ENCODE results near the gene MLIP.
"Not testable (repeated sequence)": the region's sequence is repeated elsewhere in the genome, so short reads cannot be mapped to it uniquely, and the experiment has no call there.

MLIP gene

DNA sequence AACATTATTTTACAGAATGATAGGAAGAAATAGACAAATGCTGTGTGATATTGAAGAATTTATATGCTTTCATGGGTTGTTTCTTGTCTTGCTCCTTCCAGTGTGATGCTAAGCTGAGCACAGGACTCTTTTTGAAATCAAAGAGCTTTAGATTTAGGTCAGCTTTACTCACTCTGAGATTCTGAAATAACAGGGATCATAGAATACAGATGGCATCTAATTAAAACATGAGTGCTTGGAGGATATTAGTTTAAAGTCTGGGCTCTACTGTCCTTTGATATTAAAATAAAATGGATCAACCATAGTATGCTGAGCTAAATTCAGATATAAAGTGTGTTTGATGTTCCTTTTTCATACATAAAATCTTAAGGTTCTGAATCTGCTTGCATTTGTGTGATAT lies 29.6 kb downstream of the MLIP start:
- no peak for DNase-seq (ENCODE audit: low read depth)

DNA sequence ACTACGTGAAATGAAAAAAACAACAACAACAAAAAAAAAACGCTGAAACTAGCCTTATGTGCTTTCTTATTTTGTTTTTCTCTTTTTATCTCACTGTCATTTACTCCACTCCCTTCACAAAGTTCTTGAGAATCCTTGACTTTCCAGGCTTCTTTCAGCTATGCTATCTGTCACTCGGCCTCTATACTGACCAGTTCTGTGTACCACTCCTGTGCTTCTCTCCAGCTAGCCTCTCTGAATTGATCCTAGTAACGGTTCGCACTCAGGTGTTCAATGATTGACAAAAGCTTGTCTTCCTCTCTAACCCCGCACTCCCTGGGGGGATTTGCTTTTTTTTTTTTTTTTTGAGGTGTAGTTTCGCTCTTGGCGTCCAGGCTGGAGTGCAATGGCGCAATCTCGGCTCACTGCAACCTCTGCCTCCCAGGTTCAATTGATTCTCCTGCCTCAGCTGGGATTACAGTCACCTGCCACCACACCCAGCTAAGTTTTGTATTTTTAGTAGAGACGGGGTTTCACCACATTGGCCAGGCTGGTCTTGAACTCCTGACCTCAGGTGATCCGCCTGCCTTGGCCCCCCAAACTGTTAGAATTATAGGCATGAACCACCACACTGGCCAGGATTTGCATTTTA lies 31.8 kb downstream of the MLIP start:
- DNase-seq (ENCODE audit: low read depth), result no peak

DNA sequence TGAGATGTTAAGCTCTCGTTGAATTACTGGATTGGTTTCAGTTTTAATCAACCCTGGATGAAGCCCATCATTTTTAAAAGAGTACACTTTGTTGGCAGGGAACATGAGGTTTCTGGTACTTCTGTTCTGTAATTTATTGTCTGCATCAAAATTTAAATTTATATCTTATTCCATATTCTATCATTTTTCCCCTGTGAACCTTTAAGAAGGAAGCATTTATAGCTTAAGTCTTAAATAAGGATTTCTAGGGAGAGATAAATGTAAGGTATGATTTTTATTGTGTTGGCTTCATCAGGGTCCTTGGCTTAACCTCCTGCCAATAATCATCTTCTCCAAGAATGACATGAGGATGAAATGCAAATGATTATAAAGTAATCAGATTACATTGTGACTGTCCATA lies 40.6 kb downstream of the MLIP start:
- no peak for DNase-seq (ENCODE audit: low read depth)

DNA sequence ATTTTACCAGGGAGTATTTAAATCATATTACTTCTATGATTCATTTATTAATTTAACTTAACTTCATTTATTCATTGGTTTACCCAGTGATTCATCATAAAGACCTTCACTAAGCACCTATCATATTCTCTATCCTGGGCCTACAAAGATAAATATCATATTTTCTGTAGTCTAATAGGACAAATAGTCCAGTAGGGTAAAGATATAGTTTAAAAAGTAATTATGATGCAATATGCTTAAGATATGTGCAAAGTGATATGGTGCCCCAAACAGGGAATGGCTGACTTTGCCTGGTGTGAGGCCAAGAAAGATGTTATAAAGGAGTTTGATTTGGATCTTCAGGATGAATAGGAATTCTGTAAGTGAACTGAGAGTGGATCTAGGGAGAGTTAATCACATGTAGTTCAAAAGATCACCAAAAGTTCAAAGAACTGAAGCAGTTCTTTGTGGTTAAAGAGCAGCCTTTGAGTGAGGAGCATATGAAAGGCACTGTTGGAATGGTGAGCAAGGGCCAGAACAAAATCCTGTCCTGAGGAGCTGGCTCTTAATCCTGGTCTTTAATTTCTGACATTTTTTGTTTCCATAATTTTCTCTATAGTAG lies 45.5 kb downstream of the MLIP start:
- no peak for DNase-seq (ENCODE audit: low read depth)

DNA sequence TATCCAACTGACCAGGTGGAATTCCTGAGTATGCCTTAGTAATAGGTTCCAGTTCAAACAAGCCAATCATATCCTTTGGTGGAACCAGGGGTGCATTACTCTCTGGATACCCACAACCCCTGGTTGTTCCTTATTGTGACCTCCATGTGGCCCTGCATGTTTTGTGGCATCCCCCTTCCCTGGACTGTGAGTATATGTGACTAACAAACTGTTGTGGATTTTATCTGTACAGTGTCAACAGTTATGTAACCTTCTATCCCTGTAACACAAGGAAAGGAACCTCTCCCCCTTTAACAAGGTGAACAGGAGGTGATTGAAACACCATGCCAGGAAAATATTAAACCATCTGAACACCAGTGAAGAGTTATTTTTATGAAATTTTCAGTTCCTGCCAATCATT lies 46.2 kb downstream of the MLIP start:
- DNase-seq (ENCODE audit: low read depth), result no peak

DNA sequence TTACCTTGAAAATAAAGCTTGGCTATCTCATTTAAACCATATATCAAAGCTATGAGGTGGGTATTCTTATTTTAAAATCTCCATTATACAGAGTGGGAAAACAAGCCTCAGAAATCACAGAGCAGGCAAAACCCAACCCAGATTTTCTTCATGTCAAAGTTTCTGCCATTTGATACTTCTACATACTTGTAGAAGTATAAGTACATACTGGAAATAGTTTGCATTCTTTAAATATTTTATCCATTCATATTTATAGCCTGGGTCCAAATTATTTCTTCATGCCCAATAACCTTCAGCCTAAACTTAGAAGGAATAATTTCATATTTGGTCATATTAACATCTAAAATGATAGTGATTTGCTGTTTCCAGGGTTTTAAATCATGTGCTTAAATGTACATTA lies 61.8 kb downstream of the MLIP start:
- DNase-seq (ENCODE audit: low read depth), result no peak

DNA sequence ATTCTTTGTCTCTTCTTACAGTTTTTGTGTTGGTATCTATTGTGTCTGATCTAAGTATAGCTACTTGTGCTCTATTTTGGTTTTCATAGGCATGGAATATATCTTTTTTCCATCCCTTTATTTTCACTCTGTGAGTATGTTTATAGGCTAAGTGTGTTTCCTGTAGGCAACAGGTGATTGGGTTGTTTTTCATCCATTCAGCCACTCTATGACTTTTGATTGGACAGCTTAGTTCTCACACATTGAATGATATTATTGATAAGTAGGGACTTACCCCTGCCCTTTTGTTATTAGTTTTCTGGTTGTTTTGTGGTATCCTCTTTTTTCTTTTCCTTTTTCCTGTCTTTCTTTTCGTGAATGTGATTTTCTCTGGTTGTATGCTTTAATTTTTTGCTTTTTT lies 67.9 kb downstream of the MLIP start:
- DNase-seq (ENCODE audit: low read depth), result no peak

DNA sequence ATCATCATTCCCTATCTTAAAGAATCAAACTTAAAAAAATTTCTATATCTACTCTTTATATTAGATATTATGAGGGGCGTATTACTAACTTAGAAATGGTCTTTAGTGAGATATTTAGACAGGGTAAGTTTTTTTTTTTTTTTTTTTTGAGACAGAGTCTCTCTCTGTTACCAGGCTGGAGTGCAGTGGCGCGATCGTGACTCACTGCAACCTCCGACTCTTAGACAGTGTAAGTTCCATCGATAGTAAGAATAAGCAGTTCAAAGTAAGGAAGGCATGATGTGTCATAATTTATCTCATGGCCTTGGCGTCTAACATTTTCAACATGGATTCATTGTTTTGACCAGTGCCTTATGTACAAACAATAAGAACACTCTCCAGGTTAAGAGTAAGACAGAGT lies 72.4 kb downstream of the MLIP start:
- no peak for DNase-seq (ENCODE audit: low read depth)

DNA sequence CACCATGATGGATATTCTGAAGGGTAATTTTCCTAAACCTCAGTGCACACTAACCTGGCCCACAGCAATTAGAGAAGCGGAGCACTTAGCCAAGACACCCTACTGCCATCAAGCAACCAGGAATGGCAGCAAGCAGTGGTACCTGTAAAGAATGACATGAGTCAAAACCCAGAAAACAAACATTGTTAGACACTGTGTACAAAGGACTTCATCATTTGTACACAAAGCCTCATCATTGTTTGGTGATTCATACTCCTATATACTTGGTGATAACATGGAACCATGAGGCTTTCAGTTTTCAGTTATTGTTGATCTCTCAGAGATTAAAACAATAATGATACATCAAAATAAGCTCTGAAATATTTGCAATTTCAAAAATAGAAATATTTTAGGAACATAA lies 74.6 kb downstream of the MLIP start:
- DNase-seq (ENCODE audit: low read depth), result no peak

DNA sequence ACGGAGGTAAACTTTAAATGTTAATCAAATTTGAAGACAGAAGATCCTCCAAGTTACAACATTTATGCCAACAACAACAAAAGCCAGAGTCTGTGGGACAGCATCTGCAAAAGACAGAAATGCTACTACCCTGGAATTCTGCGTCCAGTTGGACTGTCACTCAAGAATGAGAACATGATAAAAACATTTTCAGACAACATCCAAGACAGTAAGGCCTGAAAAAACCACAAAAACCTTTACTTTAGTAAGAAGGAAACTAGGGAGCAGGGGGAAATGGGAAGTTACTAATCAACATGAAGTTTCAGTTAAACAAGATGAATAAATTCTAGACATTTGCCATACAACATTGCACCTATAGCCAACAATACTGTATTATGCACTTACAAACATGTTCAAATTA lies 77.6 kb downstream of the MLIP start:
- no peak for DNase-seq (ENCODE audit: low read depth)

DNA sequence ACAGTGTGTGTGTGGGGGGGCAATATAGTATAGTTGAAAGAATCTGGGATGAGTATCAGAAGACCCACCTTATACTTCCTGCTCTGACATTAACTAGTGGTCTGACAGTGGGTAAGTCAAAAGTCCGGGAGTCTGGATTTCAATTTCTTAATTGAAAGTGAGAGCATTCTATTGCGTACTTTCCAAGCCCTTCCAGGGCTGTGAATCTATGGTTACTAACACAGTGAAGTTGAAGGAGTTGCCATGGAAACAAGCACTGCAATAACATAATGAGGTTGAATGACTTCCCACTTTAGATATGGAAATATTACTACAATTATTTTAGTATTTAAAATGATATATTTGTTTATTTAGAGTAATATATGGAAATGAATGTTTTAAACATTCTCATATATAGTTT lies 80.2 kb downstream of the MLIP start:
- peak; percentile 59 for DNase-seq (ENCODE audit: low read depth)

DNA sequence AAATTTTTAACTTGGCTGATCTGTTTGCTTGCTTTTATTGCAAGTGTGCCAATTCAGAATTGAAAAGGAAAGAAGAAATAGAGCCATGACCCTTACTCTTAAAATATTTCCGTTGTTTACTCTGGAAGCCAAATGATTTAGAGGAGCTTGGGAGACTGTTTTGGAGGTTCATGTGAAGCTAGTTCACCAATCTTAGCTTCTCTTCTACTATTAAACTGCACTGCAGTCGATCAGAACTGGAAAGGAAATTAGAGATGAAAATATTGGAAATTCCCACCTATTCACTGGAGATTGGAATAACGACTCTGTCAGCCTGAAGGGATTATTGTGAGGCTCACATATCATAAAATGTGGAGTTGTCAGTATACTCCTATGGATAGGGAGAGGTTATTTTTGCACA lies 81.8 kb downstream of the MLIP start:
- peak; percentile 21 for DNase-seq (ENCODE audit: low read depth)

DNA sequence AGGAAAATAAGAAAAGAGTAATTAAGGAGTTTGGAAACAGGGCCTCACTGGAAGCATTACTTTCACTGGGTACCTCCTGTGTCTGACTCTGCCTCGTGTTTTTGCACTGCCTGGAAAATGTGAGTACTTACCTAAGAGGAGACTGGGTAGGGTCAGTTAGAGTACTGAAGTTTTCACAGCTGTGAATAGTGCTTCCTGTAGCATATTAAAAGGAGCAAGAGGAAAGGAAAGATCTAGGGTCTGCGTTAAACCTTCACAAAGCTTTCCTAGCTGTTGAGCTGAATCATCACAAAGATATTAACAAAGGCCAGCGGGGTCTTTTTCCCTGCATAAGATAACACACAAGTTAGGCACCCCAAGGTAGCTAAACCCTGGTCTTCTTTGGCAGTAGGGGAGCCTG lies 82.3 kb downstream of the MLIP start:
- DNase-seq (ENCODE audit: low read depth), result no peak

DNA sequence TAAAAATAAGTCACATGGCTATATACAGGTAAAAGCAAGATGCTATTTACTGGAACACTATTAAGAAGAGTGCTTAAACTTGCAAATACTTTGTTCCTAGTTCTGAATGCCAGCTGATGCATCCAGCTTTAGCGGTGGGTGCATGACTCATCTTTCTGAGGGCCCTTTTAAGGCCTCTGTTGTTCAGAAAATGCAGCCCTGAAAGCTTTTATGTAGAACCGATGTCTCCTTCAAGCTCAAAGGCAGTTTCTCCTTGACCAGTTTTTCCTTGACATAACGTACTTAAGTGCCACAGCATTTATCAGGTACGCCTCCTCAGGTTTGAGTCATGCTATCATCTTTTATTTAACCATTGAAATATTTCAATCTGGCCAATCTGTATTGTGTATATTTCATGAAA lies 82.8 kb downstream of the MLIP start:
- peak; percentile 49 for DNase-seq (ENCODE audit: low read depth)

DNA sequence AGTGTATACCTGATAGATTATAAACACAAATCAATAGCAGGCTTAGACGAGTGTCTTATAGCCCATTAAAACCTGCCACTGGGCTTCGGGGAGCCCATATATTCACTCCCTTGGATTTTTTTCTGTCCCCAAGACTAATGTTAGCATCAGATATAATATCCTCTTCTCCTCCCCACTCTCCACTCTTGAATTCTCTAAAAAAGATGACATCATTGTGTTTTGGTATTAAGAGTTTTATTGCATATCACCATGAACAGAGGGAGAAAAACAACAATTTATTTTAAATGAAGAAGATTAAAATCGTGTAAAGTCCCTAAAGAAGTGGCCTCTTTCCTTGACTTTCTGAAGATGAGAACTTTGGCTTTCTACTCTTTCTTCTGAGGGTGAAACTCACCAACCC lies 84.4 kb downstream of the MLIP start:
- DNase-seq (ENCODE audit: low read depth), result no peak

DNA sequence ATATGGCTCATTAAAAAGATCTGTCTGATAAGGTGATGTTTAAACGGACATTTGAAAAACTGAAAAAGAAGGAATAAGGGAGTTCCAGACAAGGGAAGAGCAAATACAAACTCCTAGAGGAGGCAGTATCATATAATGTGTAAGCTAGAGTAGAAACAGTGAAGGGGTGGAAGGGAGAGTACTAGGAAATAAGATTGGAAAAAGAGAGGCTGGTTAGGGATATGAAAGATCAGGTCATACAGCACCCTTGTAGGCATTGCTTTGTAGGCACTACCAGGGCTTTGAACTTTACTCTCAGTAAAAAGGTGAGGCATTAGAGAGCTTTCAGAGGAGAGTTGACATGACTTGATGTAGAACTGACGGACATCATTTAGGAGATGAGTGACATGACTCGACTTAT lies 85.7 kb downstream of the MLIP start:
- DNase-seq (ENCODE audit: low read depth), result no peak

DNA sequence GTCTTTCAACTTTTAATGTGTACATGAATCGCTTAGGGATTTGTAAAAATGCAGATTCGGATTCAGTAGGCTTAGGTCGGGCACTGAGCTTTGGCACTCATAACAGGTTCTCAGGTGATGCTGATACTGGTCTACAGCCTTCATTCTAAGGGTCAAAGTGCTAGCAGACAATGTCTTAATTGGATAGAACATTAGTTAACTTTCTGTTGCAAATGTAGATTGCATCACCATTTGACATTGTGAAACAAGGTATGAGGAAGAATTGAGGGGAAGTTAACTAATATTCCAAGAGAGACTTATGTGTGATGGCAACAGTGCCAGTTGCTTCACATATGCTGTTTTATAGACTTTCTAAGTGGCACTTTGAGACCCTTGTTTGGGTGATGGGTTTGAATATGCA lies 86.9 kb downstream of the MLIP start:
- no peak for DNase-seq (ENCODE audit: low read depth)

DNA sequence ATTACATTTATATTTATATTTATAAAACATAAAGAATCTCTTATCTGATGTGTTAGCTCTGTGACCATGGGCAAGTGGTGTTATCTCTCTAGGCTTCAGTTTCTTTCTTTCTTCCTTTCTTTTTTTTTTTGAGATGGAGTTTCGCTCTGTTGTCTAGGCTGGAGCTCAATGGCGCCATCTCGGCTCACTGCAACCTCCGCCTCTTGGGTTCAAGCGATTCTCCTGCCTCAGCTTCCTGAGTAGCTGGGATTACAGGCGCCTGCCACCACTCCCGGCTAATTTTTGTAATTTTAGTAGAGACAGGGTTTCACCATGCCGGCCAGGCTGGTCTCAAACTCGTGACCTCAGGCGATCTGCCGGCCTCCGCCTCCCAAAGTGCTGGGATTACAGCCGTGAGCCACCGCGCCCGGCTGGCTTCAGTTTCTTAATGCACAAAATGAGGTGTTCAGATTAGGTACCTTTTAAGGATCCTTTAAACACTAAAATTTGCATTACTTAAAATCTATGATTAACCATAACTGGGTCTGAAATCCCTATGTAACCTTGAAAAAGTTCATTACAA lies 92.3 kb downstream of the MLIP start:
- not testable (repeated sequence) for DNase-seq (ENCODE audit: low read depth)

DNA sequence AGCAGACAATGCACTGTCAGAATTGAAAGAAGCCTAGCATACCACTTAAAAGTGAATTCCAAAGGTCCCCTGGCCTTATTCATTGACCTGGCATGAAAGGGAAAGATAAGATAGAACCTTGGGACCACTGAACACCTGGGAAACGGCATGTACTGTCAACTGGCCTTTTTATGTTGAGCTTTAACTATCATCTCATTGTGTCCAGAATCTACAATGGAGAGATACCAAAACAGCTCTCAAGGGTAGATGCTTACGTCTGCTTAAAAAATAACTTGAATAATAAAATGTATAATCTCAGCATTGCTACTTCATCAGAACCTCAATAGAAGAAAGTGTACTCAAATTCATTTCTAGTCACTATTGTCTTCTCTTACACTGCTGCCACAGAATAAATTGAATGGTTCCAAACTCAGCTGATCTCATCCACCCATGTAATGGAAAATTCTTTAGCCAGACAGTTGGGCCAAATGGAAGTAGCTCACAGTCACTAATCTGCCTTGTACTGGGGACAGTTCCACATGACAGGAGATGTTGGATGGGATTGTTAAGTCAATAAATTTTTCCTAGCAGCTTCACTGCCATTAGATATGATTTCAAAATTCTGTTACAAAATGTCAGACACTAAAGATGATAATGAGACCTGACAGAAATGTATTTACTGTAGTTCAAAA lies 93.8 kb downstream of the MLIP start:
- DNase-seq (ENCODE audit: low read depth), result no peak

DNA sequence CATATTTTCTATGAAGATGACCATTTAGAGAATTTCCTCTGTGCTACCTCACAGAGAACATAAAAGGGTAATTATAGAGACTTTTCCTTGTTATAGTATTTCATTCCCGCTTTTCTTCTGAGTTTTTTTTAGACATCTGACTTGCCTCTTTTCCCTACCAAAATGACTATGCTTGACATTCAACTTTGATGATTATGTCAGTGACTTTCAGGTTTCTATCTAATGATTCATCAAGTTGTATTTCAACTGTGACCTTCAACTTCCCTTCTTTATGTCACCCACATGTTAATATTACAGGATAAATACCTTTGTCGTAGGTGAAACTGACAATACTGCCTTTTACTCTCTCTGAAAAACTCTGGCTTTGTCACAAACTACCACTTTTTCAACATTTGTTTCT lies 95.3 kb downstream of the MLIP start:
- DNase-seq (ENCODE audit: low read depth), result no peak

DNA sequence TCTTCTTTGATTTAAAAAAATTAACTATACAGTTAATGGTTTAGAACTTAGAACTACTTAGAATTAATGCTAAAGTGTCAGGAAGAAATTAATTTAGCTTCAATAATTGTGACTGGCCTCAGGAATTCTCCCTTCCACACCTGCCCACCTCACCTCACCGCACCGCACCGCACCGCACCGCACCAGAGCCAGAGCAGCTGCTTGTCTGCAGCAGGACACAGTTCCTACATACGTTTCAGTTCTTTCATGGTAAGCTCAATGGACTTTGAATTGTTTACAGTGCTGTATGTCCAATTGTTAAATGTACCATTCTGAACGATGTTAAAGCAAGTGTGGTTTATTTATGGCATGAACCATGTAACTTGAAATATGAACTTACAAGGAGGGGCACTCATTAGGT lies 98.7 kb downstream of the MLIP start:
- DNase-seq (ENCODE audit: low read depth), result not testable (repeated sequence)

DNA sequence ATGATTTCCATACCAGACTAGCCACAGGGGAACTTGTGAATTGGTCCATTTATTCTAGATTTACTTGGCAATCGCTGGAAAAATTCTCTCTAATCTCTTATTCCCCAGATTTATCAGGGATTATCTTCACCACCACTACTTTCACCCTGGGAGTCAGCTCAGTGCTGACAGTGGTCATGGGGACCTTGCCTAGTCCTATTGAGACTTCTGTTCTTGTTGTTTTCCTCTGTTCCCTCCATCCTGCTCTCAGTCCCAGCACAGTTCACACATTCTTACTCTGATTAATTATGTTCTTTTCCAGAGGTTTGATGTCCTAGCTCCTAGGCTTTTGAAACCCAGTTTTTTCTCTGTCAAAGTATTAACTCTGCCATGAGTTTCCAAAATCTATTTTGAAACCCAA lies 103.0 kb downstream of the MLIP start:
- DNase-seq (ENCODE audit: low read depth), result no peak

DNA sequence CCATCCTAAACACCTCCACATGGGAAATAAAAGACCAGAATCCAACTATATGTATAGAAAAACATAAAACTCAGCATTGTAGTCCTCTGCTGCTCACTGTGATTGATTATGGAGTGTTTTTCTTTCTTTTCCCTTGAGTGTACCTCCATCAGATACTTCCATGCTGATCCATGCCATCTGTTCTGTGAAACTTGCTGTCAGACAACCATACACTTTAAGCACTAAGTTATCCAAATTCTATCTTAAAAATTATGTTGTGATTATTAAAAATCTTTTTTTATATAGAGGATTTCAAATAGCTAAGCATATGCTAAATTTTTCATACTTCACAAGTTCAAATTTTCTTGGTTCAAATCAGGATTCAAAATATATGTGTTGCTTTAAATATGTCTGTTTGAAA lies 105.1 kb downstream of the MLIP start:
- DNase-seq (ENCODE audit: low read depth), result no peak

DNA sequence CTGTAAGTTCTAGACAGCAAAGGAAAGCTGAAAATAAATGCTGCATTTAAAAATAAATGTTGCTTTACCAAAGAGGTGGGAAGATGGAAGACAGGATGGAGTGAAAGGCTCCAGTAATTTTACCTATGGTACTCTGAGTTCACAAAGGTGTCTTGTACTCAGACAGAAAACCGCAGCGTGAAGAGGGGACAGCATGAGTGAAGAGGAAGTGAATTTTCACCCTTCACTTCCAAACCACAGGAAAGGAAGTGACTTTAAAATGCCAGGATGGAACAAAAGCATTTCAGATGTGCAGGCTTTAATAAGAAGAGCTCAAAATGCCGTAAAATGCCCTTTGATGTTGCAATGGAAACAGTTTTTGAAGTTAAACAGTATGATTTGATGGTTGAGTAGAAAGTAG lies 105.8 kb downstream of the MLIP start:
- no peak for DNase-seq (ENCODE audit: low read depth)

Measured in stromal cell of bone marrow (primary cell).